ENCODE data around the gene VAV2.

GRCh38 chr9:133835262-133835901, 156.7 kb downstream of the VAV2 start:
- TF ChIP-seq CTCF (IDR thresholded peaks at IDR 0.05) = no peak
- no peak for TF ChIP-seq EZH2phosphoT487 (IDR thresholded peaks at IDR 0.05; ENCODE audit: borderline replicate concordance, low read depth)
- TF ChIP-seq IRF3 (IDR thresholded peaks at IDR 0.05; ENCODE audit: low read depth, low read length) = no peak
- TF ChIP-seq FOXM1 (IDR thresholded peaks at IDR 0.05; ENCODE audit: low read depth) = no peak
- no peak for TF ChIP-seq SMC3 (IDR thresholded peaks at IDR 0.05; ENCODE audit: low read depth, low read length)
- no peak for TF ChIP-seq RFX5 (IDR thresholded peaks at IDR 0.05; ENCODE audit: low read length)
- no peak for TF ChIP-seq SIN3A (IDR thresholded peaks at IDR 0.05; ENCODE audit: borderline replicate concordance, low read depth, low read length)
- no peak for TF ChIP-seq POLR2AphosphoS5 (IDR thresholded peaks at IDR 0.05; ENCODE audit: low read depth, low read length)
- TF ChIP-seq RXRA (IDR thresholded peaks at IDR 0.05; ENCODE audit: borderline replicate concordance, low read depth) = no peak
- no peak for TF ChIP-seq REST (IDR thresholded peaks at IDR 0.05; ENCODE audit: low read depth, low read length)
- no peak; the same call in 1 of the 2 replicates for TF ChIP-seq RAD21 (IDR thresholded peaks at IDR 0.05; ENCODE audit: low read length)

Data from SK-N-SH (cell line).